Mesenchymal stem cell (in vitro differentiated cells and primary cell): ENCODE measurements around the gene CORO2B.

Experiments used
- DNase-seq: peaks from one replicate; pipeline ENCODE4 v3.0.0-alpha.2; 2013
- H2AFZ ChIP-seq: one replicate; pipeline ENCODE4 v1.6.1; 2013; ENCODE audit warnings: low read depth, mild to moderate bottlenecking, control low read depth, inconsistent platforms, low read length, moderate library complexity
- H2AK5ac ChIP-seq: 2 replicates; pipeline ENCODE4 v1.6.1; 2013; ENCODE audit warnings: low read length, moderate library complexity, mild to moderate bottlenecking, inconsistent platforms; ENCODE audit not compliant: severe bottlenecking
- H2BK120ac ChIP-seq: one replicate; pipeline ENCODE4 v1.6.1; 2013; ENCODE audit warnings: low read depth, mild to moderate bottlenecking, inconsistent platforms, low read length, moderate library complexity
- H2BK12ac ChIP-seq, 2 experiments: one replicate each; pipeline ENCODE4 v1.6.1; 2013; ENCODE audit warnings: inconsistent platforms in 2 of 2, low read length in 2 of 2, mild to moderate bottlenecking in 2 of 2, moderate library complexity in 2 of 2, control low read depth in 1 of 2
- H2BK15ac ChIP-seq: one replicate; pipeline ENCODE4 v1.6.1; 2013; ENCODE audit warnings: mild to moderate bottlenecking, low read depth, inconsistent platforms; ENCODE audit not compliant: poor library complexity, severe bottlenecking
- H2BK5ac ChIP-seq: 2 replicates; pipeline ENCODE4 v1.6.1; 2013; ENCODE audit warnings: low read depth, mild to moderate bottlenecking, low read length, control low read depth, inconsistent platforms; ENCODE audit not compliant: poor library complexity, severe bottlenecking
- H3K14ac ChIP-seq, 2 experiments: one replicate each; pipeline ENCODE4 v1.6.1; 2013; ENCODE audit warnings: inconsistent platforms in 2 of 2, low read length in 2 of 2, control low read depth in 1 of 2, mild to moderate bottlenecking in 1 of 2, moderate library complexity in 1 of 2
- H3K18ac ChIP-seq, 2 experiments: one replicate each; pipeline ENCODE4 v1.6.1; 2013; ENCODE audit warnings: inconsistent platforms in 2 of 2, low read length in 2 of 2, control low read depth in 1 of 2, low read depth in 1 of 2, mild to moderate bottlenecking in 1 of 2
- H3K23ac ChIP-seq, 2 experiments: one replicate each; pipeline ENCODE4 v1.6.1; 2013; ENCODE audit warnings: inconsistent platforms in 2 of 2, low read length in 2 of 2, mild to moderate bottlenecking in 2 of 2, moderate library complexity in 2 of 2, control low read depth in 1 of 2
- H3K27ac ChIP-seq: 2 replicates; pipeline ENCODE4 v1.5.1; 2013; ENCODE audit warnings: mild to moderate bottlenecking, moderate library complexity, low read length, control low read depth, inconsistent platforms; ENCODE audit not compliant: poor library complexity, severe bottlenecking
- H3K27me3 ChIP-seq, 2 experiments: 2 replicates each; pipeline versions ENCODE4 v1.6.1 to v1.7.0; 2013; ENCODE audit warnings: low read length in 2 of 2, mild to moderate bottlenecking in 2 of 2, moderate library complexity in 2 of 2, control low read depth in 1 of 2, inconsistent platforms in 1 of 2; ENCODE audit not compliant: control insufficient read depth in 1 of 2, insufficient read depth in 1 of 2
- H3K36me3 ChIP-seq, 2 experiments: 2 replicates each; pipeline versions ENCODE4 v1.6.1 to v1.7.0; 2013; ENCODE audit warnings: low read length in 2 of 2, control low read depth in 1 of 2, inconsistent platforms in 1 of 2, low read depth in 1 of 2, mild to moderate bottlenecking in 1 of 2; ENCODE audit not compliant: insufficient read depth in 2 of 2, control insufficient read depth in 1 of 2
- H3K4ac ChIP-seq, 2 experiments: one replicate each; pipeline ENCODE4 v1.6.1; 2013; ENCODE audit warnings: inconsistent platforms in 2 of 2, low read length in 2 of 2, mild to moderate bottlenecking in 2 of 2, moderate library complexity in 2 of 2, control low read depth in 1 of 2, low read depth in 1 of 2
- H3K4me1 ChIP-seq: 2 replicates; pipeline ENCODE4 v1.6.1; 2013; ENCODE audit warnings: low read depth, low read length, control low read depth; ENCODE audit not compliant: control insufficient read depth, insufficient read depth
- H3K4me2 ChIP-seq: 2 replicates; pipeline ENCODE4 v1.6.1; 2013; ENCODE audit warnings: low read length, mild to moderate bottlenecking, inconsistent platforms; ENCODE audit not compliant: poor library complexity, severe bottlenecking
- H3K4me3 ChIP-seq, 2 experiments: 2 replicates each; pipeline versions ENCODE4 v1.5.1 to v1.7.0; 2013; ENCODE audit warnings: low read length in 2 of 2, mild to moderate bottlenecking in 2 of 2, control low read depth in 1 of 2, low read depth in 1 of 2; ENCODE audit not compliant: insufficient read depth in 1 of 2
- H3K79me1 ChIP-seq: replicated peaks from 2 replicates; pipeline ENCODE4 v1.6.1; 2013; ENCODE audit warnings: mild to moderate bottlenecking, control low read depth, low read length, inconsistent platforms; ENCODE audit not compliant: poor library complexity, severe bottlenecking
- H3K9ac ChIP-seq: 2 replicates; pipeline ENCODE4 v1.7.0; 2013; ENCODE audit warnings: mild to moderate bottlenecking, low read length, moderate library complexity
- H3K9me3 ChIP-seq: 2 replicates; pipeline ENCODE4 v1.7.0; 2013; ENCODE audit warnings: mild to moderate bottlenecking, low read length; ENCODE audit not compliant: control insufficient read depth
- H4K8ac ChIP-seq: one replicate; pipeline ENCODE4 v1.6.1; 2013; ENCODE audit warnings: inconsistent platforms, mild to moderate bottlenecking, low read length, moderate library complexity
- H4K91ac ChIP-seq: one replicate; pipeline ENCODE4 v1.6.1; 2013; ENCODE audit warnings: mild to moderate bottlenecking, low read length, inconsistent platforms
- WGBS: methylation state at CpG from one replicate; pipeline ENCODE4 v1.1.7; 2013; ENCODE audit warnings: mixed read lengths; 5-methylcytosine and 5-hydroxymethylcytosine counted together

Gene CORO2B

GRCh38 chr15:68585574-68586273, 6.9 kb downstream of the CORO2B start:
- Histone ChIP-seq H2AFZ (no peak overlapping the region), H3K4me3 (peak overlapping the region in 1 of 2 experiments; percentile 5), H4K8ac (peak overlapping the region; percentile 24), H4K91ac (peak overlapping the region; percentile 36), H3K27me3 (no peaks in the 10 kb centered on the region), H2AK5ac (peak overlapping the region; percentile 40), H3K9me3 (no peaks in the 10 kb centered on the region), H3K14ac (no peak overlapping the region), H3K18ac (peak overlapping the region; percentile 26 to 59), H3K79me1 (peaks cover 11% of the 10 kb centered on the region), H2BK5ac (no peak overlapping the region), H2BK12ac (peak overlapping the region; percentile 20 to 42), H3K36me3 (peaks cover 0 to 15% of the 10 kb centered on the region in 2 experiments), H3K27ac (peak overlapping the region; percentile 92), H3K4me2 (no peak overlapping the region), H3K23ac (peak overlapping the region in 1 of 2 experiments; percentile 5), H3K9ac (peak overlapping the region; percentile 56), H2BK15ac (peak overlapping the region; percentile 78), H2BK120ac (peak overlapping the region; percentile 45), H3K4me1 (peaks cover 66% of the 10 kb centered on the region), H3K4ac (peak overlapping the region; percentile 3 to 36)
- 63% methylated on average over 7 of the region's 8 CpGs for WGBS
- no peak for DNase-seq

- Histone ChIP-seq H2BK15ac (no peak overlapping the region), H4K91ac (peak overlapping the region; percentile 85), H3K4ac (peak overlapping the region in 1 of 2 experiments; percentile 51), H2AFZ (no peak overlapping the region), H4K8ac (no peak overlapping the region), H3K27ac (peak overlapping the region; percentile 97), H3K36me3 (peaks cover 0 to 15% of the 10 kb centered on the region in 2 experiments), H2BK12ac (peak overlapping the region in 1 of 2 experiments; percentile 55), H3K9me3 (no peaks in the 10 kb centered on the region), H3K23ac (peak overlapping the region in 1 of 2 experiments; percentile 74), H3K9ac (peak overlapping the region; percentile 67), H3K18ac (peak overlapping the region; percentile 77 to 84), H3K4me2 (no peak overlapping the region), H3K79me1 (peaks cover 10% of the 10 kb centered on the region), H3K27me3 (no peaks in the 10 kb centered on the region), H2AK5ac (peak overlapping the region; percentile 99), H3K4me3 (no peak overlapping the region), H3K4me1 (peaks cover 66% of the 10 kb centered on the region), H3K14ac (no peak overlapping the region), H2BK120ac (peak overlapping the region; percentile 80), H2BK5ac (peak overlapping the region; percentile 98)
- 51% methylated on average over 5 of the region's 8 CpGs for WGBS
- peak; percentile 79 for DNase-seq
Measured at GRCh38 chr15:68586274-68586961, 7.6 kb downstream of the CORO2B start.

DNA sequence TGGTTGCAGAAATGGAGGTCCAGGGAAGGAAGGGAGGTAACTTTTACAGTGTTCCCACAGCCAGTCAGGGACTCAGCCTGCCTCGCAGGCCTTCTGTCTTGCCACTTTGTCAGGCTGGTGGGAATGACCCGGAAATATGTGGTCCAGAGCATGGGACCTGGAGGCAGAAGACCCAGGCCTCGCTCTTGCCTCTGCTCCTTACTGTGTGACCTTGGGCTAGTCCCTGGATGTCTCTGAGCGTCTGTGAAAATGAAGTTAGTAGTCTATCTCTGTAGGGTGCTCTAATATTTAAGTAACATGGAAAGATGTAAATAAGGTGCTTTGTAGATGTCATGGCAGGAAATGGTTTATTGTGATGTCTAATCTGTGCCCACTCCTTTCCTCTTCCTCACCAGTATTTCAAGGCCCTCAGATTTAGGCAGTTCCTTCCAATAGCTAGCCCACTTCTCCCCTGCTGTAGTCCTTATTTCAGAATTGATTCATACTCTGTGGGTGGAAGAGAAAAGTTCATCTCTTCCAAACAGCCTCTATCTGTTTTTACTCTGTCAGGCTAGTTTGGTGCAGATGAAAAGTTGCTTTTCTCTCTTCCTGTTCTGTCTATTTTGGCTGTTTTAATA, 9.1 kb downstream of the CORO2B start:
- Histone ChIP-seq H2BK12ac (peak overlapping the region in 1 of 2 experiments; percentile 70), H4K91ac (no peak overlapping the region), H3K9me3 (no peaks in the 10 kb centered on the region), H2BK15ac (peak overlapping the region; percentile 73), H3K23ac (no peak overlapping the region), H3K79me1 (peaks cover 15% of the 10 kb centered on the region), H3K4me3 (no peak overlapping the region), H4K8ac (no peak overlapping the region), H3K18ac (peak overlapping the region in 1 of 2 experiments; percentile 46), H2BK5ac (no peak overlapping the region), H3K9ac (peak overlapping the region; percentile 67), H3K4me2 (no peak overlapping the region), H3K27me3 (no peaks in the 10 kb centered on the region), H2AK5ac (peak overlapping the region; percentile 92), H2BK120ac (peak overlapping the region; percentile 25), H2AFZ (no peak overlapping the region), H3K27ac (peak overlapping the region; percentile 17), H3K14ac (peak overlapping the region in 1 of 2 experiments; percentile 26), H3K4ac (peak overlapping the region in 1 of 2 experiments; percentile 71), H3K36me3 (peaks cover 0 to 13% of the 10 kb centered on the region in 2 experiments), H3K4me1 (peaks cover 64% of the 10 kb centered on the region)
- DNase-seq: no peak
- 90% methylated on average over 4 of the region's 4 CpGs for WGBS

GRCh38 chr15:68589053-68589452, 10.3 kb downstream of the CORO2B start:
- H3K36me3 ChIP-seq: peaks cover 0 to 9% of the 10 kb centered on the region in 2 experiments
- WGBS: 92% methylated on average over 2 of the region's 2 CpGs
- DNase-seq: no peak
- H2AFZ ChIP-seq: no peak overlapping the region
- peaks cover 18% of the 10 kb centered on the region for H3K79me1 ChIP-seq
- H3K14ac ChIP-seq: no peak overlapping the region
- H2BK12ac ChIP-seq: no peak overlapping the region
- H2BK15ac ChIP-seq: no peak overlapping the region
- H3K27ac ChIP-seq: no peak overlapping the region
- no peak overlapping the region for H2AK5ac ChIP-seq
- H3K18ac ChIP-seq: no peak overlapping the region
- H4K8ac ChIP-seq: no peak overlapping the region
- H3K4me1 ChIP-seq: peaks cover 55% of the 10 kb centered on the region
- no peak overlapping the region for H4K91ac ChIP-seq
- no peak overlapping the region for H3K4me3 ChIP-seq
- peak overlapping the region; percentile 67 for H3K9ac ChIP-seq
- no peak overlapping the region for H3K4me2 ChIP-seq
- H3K9me3 ChIP-seq: no peaks in the 10 kb centered on the region
- H3K4ac ChIP-seq: no peak overlapping the region
- H2BK5ac ChIP-seq: no peak overlapping the region
- no peaks in the 10 kb centered on the region for H3K27me3 ChIP-seq
- no peak overlapping the region for H3K23ac ChIP-seq
- H2BK120ac ChIP-seq: no peak overlapping the region
